Measurements from ENCODE around the gene MAP2K5. TPM values are rescaled to one million over a fixed set of nuclear protein-coding genes. Genes with fewer than 3 reads are reported as not detected.

Gene MAP2K5
- total RNA-seq, 1 donor from 2014 or later, result 26.1 TPM

- DNase-seq (ENCODE audit: extremely low spot score, unreplicated experiment), result no peak
- Mint-ChIP-seq H3K4me3 (ENCODE audit: unreplicated experiment) (no peak overlapping the region), H3K9me3 (ENCODE audit: unreplicated experiment) (peaks cover 15% of the 10 kb centered on the region), H3K27ac (ENCODE audit: unreplicated experiment) (no peak overlapping the region), H3K27me3 (ENCODE audit: unreplicated experiment) (peaks cover 68% of the 10 kb centered on the region), H3K4me1 (ENCODE audit: unreplicated experiment) (peaks cover 22% of the 10 kb centered on the region), H3K36me3 (ENCODE audit: unreplicated experiment) (no peaks in the 10 kb centered on the region)
- no peak for TF ChIP-seq CTCF (IDR thresholded peaks at IDR 0.05)
These were observed 277.1 kb downstream of the MAP2K5 start for GRCh38 chr15:67819636-67820035.

GRCh38 chr15:67820122-67820991, 277.9 kb downstream of the MAP2K5 start:
- TF ChIP-seq CTCF (IDR thresholded peaks at IDR 0.05), result no peak
- no peak for DNase-seq (ENCODE audit: extremely low spot score, unreplicated experiment)
- Mint-ChIP-seq H3K4me3 (ENCODE audit: unreplicated experiment) (no peak overlapping the region), H3K9me3 (ENCODE audit: unreplicated experiment) (peaks cover 15% of the 10 kb centered on the region), H3K36me3 (ENCODE audit: unreplicated experiment) (no peaks in the 10 kb centered on the region), H3K27me3 (ENCODE audit: unreplicated experiment) (peaks cover 73% of the 10 kb centered on the region), H3K4me1 (ENCODE audit: unreplicated experiment) (peaks cover 25% of the 10 kb centered on the region), H3K27ac (ENCODE audit: unreplicated experiment) (no peak overlapping the region)

- no peak for TF ChIP-seq CTCF (IDR thresholded peaks at IDR 0.05)
- DNase-seq (ENCODE audit: extremely low spot score, unreplicated experiment), result no peak
- Mint-ChIP-seq H3K9me3 (ENCODE audit: unreplicated experiment) (peaks cover 8% of the 10 kb centered on the region), H3K36me3 (ENCODE audit: unreplicated experiment) (peaks cover 3% of the 10 kb centered on the region), H3K27me3 (ENCODE audit: unreplicated experiment) (peaks cover 77% of the 10 kb centered on the region), H3K4me3 (ENCODE audit: unreplicated experiment) (no peak overlapping the region), H3K27ac (ENCODE audit: unreplicated experiment) (no peak overlapping the region), H3K4me1 (ENCODE audit: unreplicated experiment) (peaks cover 32% of the 10 kb centered on the region)
These were observed 278.7 kb downstream of the MAP2K5 start for GRCh38 chr15:67820992-67821783.

- Mint-ChIP-seq H3K4me3 (ENCODE audit: unreplicated experiment) (no peak overlapping the region), H3K9me3 (ENCODE audit: unreplicated experiment) (peaks cover 1% of the 10 kb centered on the region), H3K27me3 (ENCODE audit: unreplicated experiment) (peaks cover 78% of the 10 kb centered on the region), H3K36me3 (ENCODE audit: unreplicated experiment) (peaks cover 3% of the 10 kb centered on the region), H3K4me1 (ENCODE audit: unreplicated experiment) (peaks cover 34% of the 10 kb centered on the region), H3K27ac (ENCODE audit: unreplicated experiment) (no peak overlapping the region)
- no peak for DNase-seq (ENCODE audit: extremely low spot score, unreplicated experiment)
- TF ChIP-seq CTCF (IDR thresholded peaks at IDR 0.05), result no peak
These were observed 279.4 kb downstream of the MAP2K5 start for GRCh38 chr15:67821784-67822440.

All from osteocyte (in vitro differentiated cells).